Osteoblast (primary cell): Measurements from ENCODE around the gene COL20A1. TPM values are rescaled to one million over a fixed set of nuclear protein-coding genes. Genes with fewer than 3 reads are reported as not detected.

Experiments
- DNase-seq: peaks from one replicate; pipeline ENCODE4 v3.0.0; 2011; ENCODE audit warnings: low spot score, mixed read lengths; ENCODE audit not compliant: insufficient read length; ENCODE audit errors: missing footprints
- H2AFZ ChIP-seq: 2 replicates; pipeline ENCODE4 v1.6.0; 2011; ENCODE audit warnings: mild to moderate bottlenecking, low read length
- H3K27ac ChIP-seq: 2 replicates; pipeline ENCODE4 v1.5.1; 2011; ENCODE audit warnings: mild to moderate bottlenecking, low read depth, low read length, moderate library complexity
- H3K27me3 ChIP-seq: 2 replicates; pipeline ENCODE4 v1.6.0; 2012; ENCODE audit warnings: mild to moderate bottlenecking, control low read depth, inconsistent platforms, low read length, moderate library complexity; ENCODE audit not compliant: insufficient read depth
- H3K36me3 ChIP-seq: 2 replicates; pipeline ENCODE4 v1.5.1; 2011; ENCODE audit warnings: mild to moderate bottlenecking, low read length, control low read depth, moderate library complexity; ENCODE audit not compliant: insufficient read depth
- H3K4me1 ChIP-seq: 2 replicates; pipeline ENCODE4 v1.5.1; 2011; ENCODE audit warnings: mild to moderate bottlenecking, low read length, control low read depth, moderate library complexity; ENCODE audit not compliant: insufficient read depth
- H3K4me2 ChIP-seq: 2 replicates; pipeline ENCODE4 v1.6.0; 2011; ENCODE audit warnings: mild to moderate bottlenecking, low read length; ENCODE audit not compliant: insufficient read depth
- H3K4me3 ChIP-seq: fragments of 200-600 bp; sonication (generic); 3 replicates; pipeline ENCODE4 v1.5.1; 2012; ENCODE audit warnings: mild to moderate bottlenecking, low read length, inconsistent platforms; ENCODE audit not compliant: insufficient read depth
- H3K79me2 ChIP-seq: 2 replicates; pipeline ENCODE4 v1.6.0; 2012; ENCODE audit warnings: mild to moderate bottlenecking, low read length, control low read depth, inconsistent platforms; ENCODE audit not compliant: insufficient read depth
- H3K9me3 ChIP-seq: 2 replicates; pipeline ENCODE4 v1.5.1; 2011; ENCODE audit warnings: low read depth, low read length, control low read depth
- H4K20me1 ChIP-seq: 2 replicates; pipeline ENCODE4 v1.6.0; 2012; ENCODE audit warnings: mild to moderate bottlenecking, low read length, control low read depth; ENCODE audit not compliant: insufficient read depth
- total RNA-seq: library from RNA; depleted of rRNA; stranded (reverse); fragments of >200 nt; gene quantifications from 2 replicates; pipeline ENCODE4 v1.2.3, GENCODE V29; 2012
- TF ChIP-seq, protein P1 (sequence below): IDR thresholded peaks from 2 replicates; pipeline ENCODE4 v1.5.1; 2011; ENCODE audit warnings: mild to moderate bottlenecking, low read depth, low read length, moderate library complexity; ENCODE audit errors: extremely low read depth

The COL20A1 gene
- total RNA-seq, 1 donor: not detected

DNA sequence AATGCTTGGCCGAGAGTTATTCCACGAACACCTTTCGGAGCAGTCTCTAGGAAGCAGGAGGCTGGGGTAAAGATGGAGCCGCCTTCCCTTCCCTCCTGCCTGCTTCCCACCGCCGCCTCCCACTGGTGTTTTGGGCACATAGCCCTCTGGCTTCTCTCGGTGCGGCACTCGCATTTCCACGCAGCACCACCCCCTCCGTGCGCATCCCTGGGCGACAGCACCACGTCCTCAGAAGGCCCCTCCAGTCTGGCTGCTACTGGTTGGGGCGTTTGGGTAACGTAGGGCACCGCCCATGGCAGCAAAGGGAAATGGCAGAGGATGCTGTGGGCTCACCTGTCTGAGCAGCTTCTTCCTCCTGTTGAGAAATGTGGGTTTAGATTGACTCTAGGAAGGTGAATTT, 2.4 kb downstream of the COL20A1 start:
- peaks cover 7% of the 10 kb centered on the region for H3K4me1 ChIP-seq
- no peak overlapping the region for H3K27ac ChIP-seq
- H3K27me3 ChIP-seq: peaks cover 43% of the 10 kb centered on the region
- no peak for DNase-seq
- H3K36me3 ChIP-seq: no peaks in the 10 kb centered on the region
- no peaks in the 10 kb centered on the region for H3K9me3 ChIP-seq
- no peak overlapping the region for H3K4me3 ChIP-seq
- no peak overlapping the region for H3K4me2 ChIP-seq
- H4K20me1 ChIP-seq: peaks cover 22% of the 10 kb centered on the region
- H2AFZ ChIP-seq: no peak overlapping the region
- H3K79me2 ChIP-seq: no peaks in the 10 kb centered on the region
- TF ChIP-seq, protein P1, sequence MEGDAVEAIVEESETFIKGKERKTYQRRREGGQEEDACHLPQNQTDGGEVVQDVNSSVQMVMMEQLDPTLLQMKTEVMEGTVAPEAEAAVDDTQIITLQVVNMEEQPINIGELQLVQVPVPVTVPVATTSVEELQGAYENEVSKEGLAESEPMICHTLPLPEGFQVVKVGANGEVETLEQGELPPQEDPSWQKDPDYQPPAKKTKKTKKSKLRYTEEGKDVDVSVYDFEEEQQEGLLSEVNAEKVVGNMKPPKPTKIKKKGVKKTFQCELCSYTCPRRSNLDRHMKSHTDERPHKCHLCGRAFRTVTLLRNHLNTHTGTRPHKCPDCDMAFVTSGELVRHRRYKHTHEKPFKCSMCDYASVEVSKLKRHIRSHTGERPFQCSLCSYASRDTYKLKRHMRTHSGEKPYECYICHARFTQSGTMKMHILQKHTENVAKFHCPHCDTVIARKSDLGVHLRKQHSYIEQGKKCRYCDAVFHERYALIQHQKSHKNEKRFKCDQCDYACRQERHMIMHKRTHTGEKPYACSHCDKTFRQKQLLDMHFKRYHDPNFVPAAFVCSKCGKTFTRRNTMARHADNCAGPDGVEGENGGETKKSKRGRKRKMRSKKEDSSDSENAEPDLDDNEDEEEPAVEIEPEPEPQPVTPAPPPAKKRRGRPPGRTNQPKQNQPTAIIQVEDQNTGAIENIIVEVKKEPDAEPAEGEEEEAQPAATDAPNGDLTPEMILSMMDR: no peak

DNA sequence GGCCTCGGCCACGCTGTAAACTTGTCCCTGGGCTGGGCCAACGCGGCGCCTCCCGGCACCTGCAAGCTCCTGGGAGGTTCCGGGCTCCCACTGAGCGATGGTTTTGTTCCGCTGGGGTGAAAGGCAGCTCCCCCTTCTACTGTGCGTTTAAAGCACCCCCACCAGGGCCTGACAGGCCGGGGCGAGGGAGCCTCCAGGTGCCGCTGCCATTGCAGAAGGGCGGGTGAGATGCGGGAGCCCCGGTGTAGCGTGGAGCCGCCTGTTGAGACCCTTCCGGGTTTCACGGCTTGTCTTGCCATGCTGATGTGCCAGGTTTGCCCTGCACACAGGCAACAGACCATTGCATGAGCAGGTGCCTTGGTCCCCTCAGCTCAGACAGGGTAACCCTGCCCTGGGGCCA, 2.9 kb downstream of the COL20A1 start:
- TF ChIP-seq, protein P1: no peak
- H3K4me1 ChIP-seq: peaks cover 3% of the 10 kb centered on the region
- no peaks in the 10 kb centered on the region for H3K79me2 ChIP-seq
- no peak for DNase-seq
- no peaks in the 10 kb centered on the region for H3K36me3 ChIP-seq
- peaks cover 18% of the 10 kb centered on the region for H4K20me1 ChIP-seq
- no peak overlapping the region for H2AFZ ChIP-seq
- no peak overlapping the region for H3K4me3 ChIP-seq
- H3K27me3 ChIP-seq: peaks cover 45% of the 10 kb centered on the region
- no peak overlapping the region for H3K4me2 ChIP-seq
- no peak overlapping the region for H3K27ac ChIP-seq
- no peaks in the 10 kb centered on the region for H3K9me3 ChIP-seq

DNA sequence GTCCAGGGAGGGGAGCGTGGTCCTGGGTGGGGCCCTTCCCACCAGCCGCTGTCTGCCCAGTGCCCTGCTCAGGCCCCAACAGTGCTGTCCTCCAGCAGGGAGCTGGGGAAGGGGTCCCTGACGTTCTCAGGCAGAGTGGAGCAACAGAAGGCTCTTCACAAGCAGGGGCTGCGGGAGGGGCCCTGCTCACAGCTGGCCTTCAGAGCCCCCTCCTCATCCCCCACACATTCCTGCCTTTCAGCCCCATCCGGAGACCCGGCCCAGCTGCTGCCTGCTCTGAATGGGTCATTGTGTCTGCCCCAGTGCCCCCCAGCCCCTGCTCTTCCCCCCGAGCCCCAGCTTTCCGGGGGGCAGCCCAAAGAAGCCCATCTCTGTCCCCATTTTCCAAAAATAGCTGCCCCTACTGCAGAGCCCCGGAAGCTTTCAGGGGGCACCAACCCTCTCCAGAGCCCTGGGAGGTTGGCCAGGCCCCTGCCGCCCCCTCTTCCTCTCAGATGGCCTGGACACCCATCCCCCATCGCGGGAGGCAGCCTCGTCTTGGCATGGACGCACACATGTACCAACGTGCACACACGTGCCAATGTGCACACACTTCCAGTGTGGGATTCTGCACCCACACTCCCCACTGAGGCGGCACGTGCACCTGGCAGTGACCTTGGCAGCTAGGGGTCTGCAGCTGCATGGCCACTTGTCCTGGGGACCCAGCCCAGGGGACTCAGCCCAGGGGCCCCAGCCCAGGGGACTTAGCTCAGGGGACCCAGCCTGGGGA, 3.7 kb downstream of the COL20A1 start:
- Histone ChIP-seq H2AFZ (no peak overlapping the region), H3K9me3 (peaks cover 2% of the 10 kb centered on the region), H3K4me2 (no peak overlapping the region), H3K4me3 (no peak overlapping the region), H3K4me1 (no peaks in the 10 kb centered on the region), H3K27me3 (peaks cover 45% of the 10 kb centered on the region), H3K79me2 (no peaks in the 10 kb centered on the region), H4K20me1 (peaks cover 9% of the 10 kb centered on the region), H3K36me3 (no peaks in the 10 kb centered on the region), H3K27ac (no peak overlapping the region)
- DNase-seq: no peak
- TF ChIP-seq, protein P1: no peak

DNA sequence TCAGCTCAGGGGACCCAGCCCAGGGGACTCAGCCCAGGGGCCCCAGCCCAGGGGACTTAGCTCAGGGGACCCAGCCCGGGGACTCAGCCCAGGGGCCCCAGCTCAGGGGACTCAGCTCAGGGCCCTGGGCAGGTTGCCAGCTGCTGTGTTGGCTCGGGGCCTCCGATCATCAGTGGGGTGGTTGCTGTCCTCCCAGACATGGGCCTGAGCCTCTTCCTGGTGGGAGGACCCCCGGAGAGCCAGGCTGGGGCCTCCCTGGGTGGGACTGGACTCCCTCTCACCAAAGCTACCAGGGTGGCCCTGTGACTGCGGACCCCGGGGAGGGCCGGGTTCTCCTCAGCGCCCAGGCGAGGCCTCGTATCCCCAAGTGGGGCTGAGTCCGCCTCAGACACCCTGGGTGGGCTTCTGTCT, 4.4 kb downstream of the COL20A1 start:
- Histone ChIP-seq H3K4me1 (no peaks in the 10 kb centered on the region), H3K36me3 (no peaks in the 10 kb centered on the region), H3K79me2 (no peaks in the 10 kb centered on the region), H3K27me3 (peaks cover 45% of the 10 kb centered on the region), H3K4me3 (no peak overlapping the region), H4K20me1 (peaks cover 3% of the 10 kb centered on the region), H3K9me3 (peaks cover 2% of the 10 kb centered on the region), H3K27ac (no peak overlapping the region), H2AFZ (no peak overlapping the region), H3K4me2 (no peak overlapping the region)
- TF ChIP-seq, protein P1: no peak
- DNase-seq: no peak
